ENCODE results near the gene UNC80.

The UNC80 gene

DNA sequence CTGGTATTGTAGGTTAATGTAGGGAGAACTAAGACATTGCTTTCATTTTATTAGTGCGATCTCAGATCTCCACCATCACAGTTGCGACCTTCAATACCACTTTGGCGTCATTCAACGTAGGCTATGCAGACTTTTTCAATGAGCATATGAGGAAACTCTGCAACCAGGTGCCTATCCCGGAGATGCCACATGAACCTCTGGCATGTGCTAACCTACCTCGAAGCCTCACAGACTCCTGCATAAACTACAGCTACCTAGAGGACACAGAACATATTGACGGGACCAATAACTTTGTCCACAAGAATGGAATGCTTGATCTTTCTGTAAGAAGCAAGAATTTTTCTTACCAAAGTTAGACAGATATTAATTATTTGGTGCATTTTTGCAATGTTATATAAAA, 47.3 kb downstream of the UNC80 start:
- TF ChIP-seq ELF4 (IDR thresholded peaks at IDR 0.05) (no peak), ARNT (IDR thresholded peaks at IDR 0.05) (no peak), FOXK2 (IDR thresholded peaks at IDR 0.05) (no peak), NFRKB (IDR thresholded peaks at IDR 0.05) (no peak), HDGF (IDR thresholded peaks at IDR 0.05; ENCODE audit: borderline replicate concordance) (no peak), L3MBTL2 (conservative IDR thresholded peaks at IDR 0.05) (no peak), LEF1 (IDR thresholded peaks at IDR 0.05; ENCODE audit: borderline replicate concordance) (no peak), SP1 (IDR thresholded peaks at IDR 0.05) (no peak), CTBP1 (IDR thresholded peaks at IDR 0.05; ENCODE audit: borderline replicate concordance) (no peak), BHLHE40 (IDR thresholded peaks at IDR 0.05; ENCODE audit: borderline replicate concordance) (no peak)
- TF ChIP-seq, protein P1, sequence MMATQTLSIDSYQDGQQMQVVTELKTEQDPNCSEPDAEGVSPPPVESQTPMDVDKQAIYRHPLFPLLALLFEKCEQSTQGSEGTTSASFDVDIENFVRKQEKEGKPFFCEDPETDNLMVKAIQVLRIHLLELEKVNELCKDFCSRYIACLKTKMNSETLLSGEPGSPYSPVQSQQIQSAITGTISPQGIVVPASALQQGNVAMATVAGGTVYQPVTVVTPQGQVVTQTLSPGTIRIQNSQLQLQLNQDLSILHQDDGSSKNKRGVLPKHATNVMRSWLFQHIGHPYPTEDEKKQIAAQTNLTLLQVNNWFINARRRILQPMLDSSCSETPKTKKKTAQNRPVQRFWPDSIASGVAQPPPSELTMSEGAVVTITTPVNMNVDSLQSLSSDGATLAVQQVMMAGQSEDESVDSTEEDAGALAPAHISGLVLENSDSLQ (IDR thresholded peaks at IDR 0.05): no peak
- ChIA-PET CTCF (no interaction called here), POLR2A (interaction anchor here (0.5 kb wide), 1 partner anchor 1409 kb away, joined by 3 read pairs; no protein-coding TSS in a partner anchor)
- DNase-seq (ENCODE audit: extremely low spot score): no peak

DNA sequence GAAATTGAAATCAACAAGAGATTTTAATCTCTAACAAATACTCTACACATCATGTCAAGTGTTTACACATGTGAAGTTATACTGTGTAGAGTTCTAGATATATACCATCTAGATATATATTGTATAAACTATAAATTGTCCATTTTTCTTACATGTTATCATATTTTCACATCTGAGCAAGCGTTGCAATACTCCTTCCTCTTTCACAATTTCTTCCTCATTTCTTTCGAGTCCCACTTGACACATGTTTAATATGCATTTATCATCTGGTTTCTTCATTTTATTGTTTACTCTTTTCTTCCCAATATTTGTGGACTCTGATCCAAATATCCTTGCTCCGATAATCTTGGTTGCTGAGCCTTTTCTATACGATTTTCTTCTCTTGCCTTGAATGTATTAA, 50.2 kb downstream of the UNC80 start:
- CTCF ChIA-PET: no interaction called here
- DNase-seq (ENCODE audit: extremely low spot score): no peak
- TF ChIP-seq, protein P1 (IDR thresholded peaks at IDR 0.05): no peak
- TF ChIP-seq TARDBP (IDR thresholded peaks at IDR 0.05): no peak
- TF ChIP-seq FOXK2 (IDR thresholded peaks at IDR 0.05): no peak
- POLR2A ChIA-PET: no interaction called here

DNA sequence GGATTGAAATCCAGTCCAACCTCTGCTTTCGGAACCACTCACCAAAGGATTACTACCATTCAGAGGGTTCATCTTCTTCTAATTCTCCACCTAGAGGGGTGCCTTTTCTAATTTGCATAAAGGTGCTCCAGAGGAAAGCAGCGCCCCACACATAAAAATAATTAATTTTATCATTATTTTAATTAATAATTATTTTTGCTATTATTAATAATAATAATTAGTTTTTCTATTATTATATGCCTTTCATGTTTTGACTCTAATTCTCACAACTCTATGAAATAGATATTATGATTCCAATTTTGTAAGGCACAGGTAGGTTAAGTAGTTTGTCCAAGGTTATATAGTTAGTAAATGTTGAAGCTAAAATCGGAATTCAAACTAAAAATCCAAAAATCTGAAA, 51.9 kb downstream of the UNC80 start:
- POLR2A ChIA-PET: no interaction called here
- CTCF ChIA-PET: no interaction called here
- DNase-seq (ENCODE audit: extremely low spot score): no peak
- TF ChIP-seq HDGF (IDR thresholded peaks at IDR 0.05; ENCODE audit: borderline replicate concordance): no peak
- TF ChIP-seq ARNT (IDR thresholded peaks at IDR 0.05): no peak

DNA sequence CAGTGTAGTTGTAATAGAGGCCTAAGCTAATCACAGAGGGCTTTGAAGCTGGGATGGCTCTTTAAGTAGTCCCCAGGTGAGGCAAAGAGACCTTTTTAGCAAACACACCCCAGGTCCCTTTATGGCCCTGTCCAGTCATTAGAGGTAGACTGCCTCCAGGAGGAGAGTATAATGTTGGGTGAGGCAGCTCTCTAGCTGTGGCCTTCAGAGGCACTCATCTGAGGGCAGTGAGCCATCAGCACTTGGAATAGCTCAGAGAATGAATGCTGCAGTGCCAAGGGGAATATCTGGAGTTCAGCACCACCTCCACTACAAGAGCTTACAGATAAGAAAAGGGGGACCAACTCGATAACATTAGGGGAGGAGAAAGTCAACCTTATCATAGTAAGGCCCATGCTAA, 52.8 kb downstream of the UNC80 start:
- ChIA-PET CTCF (no interaction called here), POLR2A (no interaction called here)

DNA sequence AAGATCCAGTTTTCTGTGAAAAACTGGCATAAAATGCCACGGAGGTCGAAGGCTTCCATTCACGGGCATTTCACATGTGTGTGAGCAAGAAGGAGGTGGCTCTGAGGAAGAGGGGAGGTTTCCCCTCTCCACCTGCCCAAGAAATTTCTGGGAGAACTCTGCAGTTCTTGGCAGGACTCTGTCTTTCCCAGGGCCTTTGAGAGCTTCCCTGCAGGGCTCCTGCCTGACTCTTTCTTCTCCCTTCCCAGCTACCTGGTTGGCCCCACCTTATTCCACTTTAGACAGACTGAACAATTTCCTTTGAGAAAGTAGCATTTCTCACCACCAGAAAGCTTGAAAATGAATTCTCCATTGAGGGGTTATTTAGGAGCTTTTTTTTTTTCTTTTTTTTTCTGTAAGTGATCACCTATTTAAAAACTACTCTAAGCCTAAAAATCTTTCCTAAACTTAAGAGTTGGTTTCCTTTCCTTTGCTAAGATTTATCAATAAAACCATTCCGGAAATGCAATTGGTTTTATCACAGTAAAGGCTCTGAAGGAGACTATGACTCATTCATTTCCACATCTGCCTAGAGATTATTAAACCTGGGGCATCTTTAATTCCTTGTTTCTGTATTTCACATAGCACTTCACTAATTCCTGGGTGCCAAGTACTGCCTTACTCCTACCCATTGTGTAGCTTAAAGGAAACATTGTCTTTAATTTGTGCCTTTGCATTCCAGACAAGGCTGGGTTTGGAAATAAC, 59.3 kb downstream of the UNC80 start:
- no peak for TF ChIP-seq ELF4 (IDR thresholded peaks at IDR 0.05)
- TF ChIP-seq SP1 (IDR thresholded peaks at IDR 0.05): no peak
- TF ChIP-seq, protein P1 (IDR thresholded peaks at IDR 0.05): no peak
- no peak for TF ChIP-seq LEF1 (IDR thresholded peaks at IDR 0.05; ENCODE audit: borderline replicate concordance)
- DNase-seq (ENCODE audit: extremely low spot score): no peak
- ChIA-PET POLR2A (no interaction called here), CTCF (interaction anchor here (0.6 kb wide), 1 partner anchor 71 kb away, joined by 4 read pairs; no protein-coding TSS in a partner anchor)

More for the DNA sequence above, 52.8 kb downstream of the UNC80 start:
- TF ChIP-seq LEF1 (IDR thresholded peaks at IDR 0.05; ENCODE audit: borderline replicate concordance) (no peak), TARDBP (IDR thresholded peaks at IDR 0.05) (no peak), CTBP1 (IDR thresholded peaks at IDR 0.05; ENCODE audit: borderline replicate concordance) (no peak), FOXA1 (IDR thresholded peaks at IDR 0.05) (no peak), ELF4 (IDR thresholded peaks at IDR 0.05) (no peak), SP1 (IDR thresholded peaks at IDR 0.05) (no peak), L3MBTL2 (conservative IDR thresholded peaks at IDR 0.05) (no peak), BHLHE40 (IDR thresholded peaks at IDR 0.05; ENCODE audit: borderline replicate concordance) (no peak), FOXM1 (IDR thresholded peaks at IDR 0.05; ENCODE audit: borderline replicate concordance) (no peak), NFRKB (IDR thresholded peaks at IDR 0.05) (no peak), HDGF (IDR thresholded peaks at IDR 0.05; ENCODE audit: borderline replicate concordance) (no peak), ARNT (IDR thresholded peaks at IDR 0.05) (no peak), ZNF384 (IDR thresholded peaks at IDR 0.05) (no peak), FOXK2 (IDR thresholded peaks at IDR 0.05) (no peak), SUZ12 (IDR thresholded peaks at IDR 0.05) (no peak)
- TF ChIP-seq, protein P1 (IDR thresholded peaks at IDR 0.05): no peak
- no peak for DNase-seq (ENCODE audit: extremely low spot score)

DNA sequence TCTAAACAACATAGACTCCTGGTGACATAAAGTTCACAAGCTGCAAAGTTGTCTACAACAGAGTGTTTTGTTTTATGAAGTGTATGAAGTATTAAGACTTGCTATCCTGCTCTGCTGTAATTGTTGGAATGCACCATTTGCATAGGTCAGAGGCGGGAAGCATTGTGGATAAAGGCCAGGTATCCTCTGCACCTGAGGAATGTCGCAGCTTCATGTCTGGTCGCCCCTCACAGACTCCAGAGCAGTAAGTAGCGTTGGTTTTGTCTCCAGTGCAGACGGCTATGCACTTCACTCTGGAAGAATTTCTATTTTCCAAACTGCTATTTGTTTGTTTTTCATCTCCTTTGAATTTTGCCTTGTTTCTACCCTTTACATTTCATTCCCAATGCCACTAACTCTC, 63.1 kb downstream of the UNC80 start:
- TF ChIP-seq HDGF (IDR thresholded peaks at IDR 0.05; ENCODE audit: borderline replicate concordance): no peak
- no peak for TF ChIP-seq SP1 (IDR thresholded peaks at IDR 0.05)
- TF ChIP-seq BHLHE40 (IDR thresholded peaks at IDR 0.05; ENCODE audit: borderline replicate concordance): no peak
- TF ChIP-seq CTBP1 (IDR thresholded peaks at IDR 0.05; ENCODE audit: borderline replicate concordance): no peak
- no peak for DNase-seq (ENCODE audit: extremely low spot score)
- POLR2A ChIA-PET: no interaction called here
- CTCF ChIA-PET: no interaction called here

DNA sequence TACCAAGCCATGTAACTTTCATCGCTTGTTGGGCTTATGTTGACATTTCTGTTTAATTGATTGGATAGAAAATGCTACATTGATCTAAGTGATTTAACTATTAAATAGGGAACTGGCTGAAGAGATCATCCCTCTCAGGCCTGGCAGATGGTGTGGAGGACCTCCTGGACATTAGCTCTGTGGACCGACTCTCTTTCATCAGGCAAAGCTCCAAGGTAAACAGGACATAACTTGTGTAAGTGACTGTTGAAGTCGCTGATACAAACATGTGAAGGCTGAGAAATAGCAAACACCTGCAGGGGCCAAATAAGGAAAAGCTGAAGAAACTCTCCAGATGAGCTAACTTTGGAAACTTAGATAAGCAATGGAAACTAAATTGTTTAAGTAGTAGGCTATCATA, 68.8 kb downstream of the UNC80 start:
- POLR2A ChIA-PET: no interaction called here

More for the DNA sequence above, 68.8 kb downstream of the UNC80 start:
- no peak for DNase-seq (ENCODE audit: extremely low spot score)
- CTCF ChIA-PET: no interaction called here
- TF ChIP-seq ZNF384 (IDR thresholded peaks at IDR 0.05) (no peak), CTBP1 (IDR thresholded peaks at IDR 0.05; ENCODE audit: borderline replicate concordance) (no peak), FOXK2 (IDR thresholded peaks at IDR 0.05) (no peak)

Measured in HEK293T (cell line).